Esophagus squamous epithelium (tissue), 4 donors: ENCODE measurements around the gene INSC.

Source experiments
- POLR2A ChIP-seq, 4 donors: fragments of 450-650 bp; IDR thresholded peaks; one replicate each; pipeline ENCODE4 v1.6.1; 2017; ENCODE audit warnings: antibody characterized with exemption in 4 of 4, mild to moderate bottlenecking in 4 of 4, moderate library complexity in 3 of 4
- TF ChIP-seq, protein P1 (sequence below), 6 experiments: fragments of 450-650 bp in 4 of 6; fragments of 200-600 bp in 2 of 6; sonication (generic) in 2 of 6; IDR thresholded peaks; one replicate each; pipeline ENCODE4 v1.5.1; 2016 to 2019; ENCODE audit warnings: antibody characterized with exemption in 6 of 6, mild to moderate bottlenecking in 4 of 6, moderate library complexity in 4 of 6

DNA sequence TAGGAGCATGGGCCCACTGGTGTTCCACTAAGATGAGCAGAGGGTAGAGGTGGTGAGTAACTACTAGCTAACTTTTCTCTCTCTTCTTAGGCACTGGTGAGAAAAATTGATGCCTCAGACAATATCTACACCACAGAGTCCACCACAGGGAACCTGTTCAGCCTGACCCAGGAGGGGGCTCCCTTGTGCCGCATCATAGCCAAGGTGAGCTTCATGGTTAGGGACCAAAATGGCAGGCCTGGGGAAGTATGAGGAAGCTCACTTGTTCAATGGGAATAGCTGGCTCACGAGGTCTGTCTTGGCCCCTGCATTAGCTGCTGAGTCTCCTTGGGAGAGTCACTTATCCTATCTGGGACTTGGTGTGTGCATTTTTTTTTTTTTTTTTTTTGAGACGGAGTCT, 75.9 kb downstream of the INSC start:
- TF ChIP-seq, protein P1, sequence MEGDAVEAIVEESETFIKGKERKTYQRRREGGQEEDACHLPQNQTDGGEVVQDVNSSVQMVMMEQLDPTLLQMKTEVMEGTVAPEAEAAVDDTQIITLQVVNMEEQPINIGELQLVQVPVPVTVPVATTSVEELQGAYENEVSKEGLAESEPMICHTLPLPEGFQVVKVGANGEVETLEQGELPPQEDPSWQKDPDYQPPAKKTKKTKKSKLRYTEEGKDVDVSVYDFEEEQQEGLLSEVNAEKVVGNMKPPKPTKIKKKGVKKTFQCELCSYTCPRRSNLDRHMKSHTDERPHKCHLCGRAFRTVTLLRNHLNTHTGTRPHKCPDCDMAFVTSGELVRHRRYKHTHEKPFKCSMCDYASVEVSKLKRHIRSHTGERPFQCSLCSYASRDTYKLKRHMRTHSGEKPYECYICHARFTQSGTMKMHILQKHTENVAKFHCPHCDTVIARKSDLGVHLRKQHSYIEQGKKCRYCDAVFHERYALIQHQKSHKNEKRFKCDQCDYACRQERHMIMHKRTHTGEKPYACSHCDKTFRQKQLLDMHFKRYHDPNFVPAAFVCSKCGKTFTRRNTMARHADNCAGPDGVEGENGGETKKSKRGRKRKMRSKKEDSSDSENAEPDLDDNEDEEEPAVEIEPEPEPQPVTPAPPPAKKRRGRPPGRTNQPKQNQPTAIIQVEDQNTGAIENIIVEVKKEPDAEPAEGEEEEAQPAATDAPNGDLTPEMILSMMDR (IDR thresholded peaks at IDR 0.05), result no peak
- TF ChIP-seq POLR2A (IDR thresholded peaks at IDR 0.05), result no peak
